ENCODE data around the gene SMOC2. TPM values are rescaled to one million over a fixed set of nuclear protein-coding genes. Genes with fewer than 3 reads are reported as not detected.

The SMOC2 gene
- total RNA-seq, 1 experiment from 2014 or later: 2.1 TPM

DNA sequence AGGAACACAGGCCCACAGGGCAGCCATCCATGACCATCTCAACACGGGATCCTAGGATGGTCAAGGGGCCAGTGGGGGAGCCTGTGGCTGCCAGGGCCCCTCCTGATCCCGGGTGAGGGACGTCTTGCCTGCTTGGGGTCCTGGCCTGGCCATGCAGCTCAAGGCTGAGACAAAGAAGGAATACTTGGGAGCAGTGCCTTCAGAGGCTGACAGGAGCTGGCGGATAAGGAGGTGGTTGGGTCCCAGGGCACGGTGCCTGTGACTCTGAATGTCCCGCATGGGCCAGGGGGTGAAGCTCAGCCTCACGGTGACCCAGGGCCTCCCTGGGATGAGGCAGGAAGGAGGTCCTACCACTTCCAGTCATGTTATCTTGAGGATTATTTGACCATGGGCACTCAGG lies 95.2 kb downstream of the SMOC2 start:
- no peak overlapping the region for H2BK12ac ChIP-seq (ENCODE audit: insufficient read length, low read depth, low read length)
- no peak overlapping the region for H3K27ac ChIP-seq (ENCODE audit: insufficient read length, low read depth, low read length)
- no peaks in the 10 kb centered on the region for H3K79me1 ChIP-seq (ENCODE audit: insufficient read depth, low read depth, low read length, poor library complexity, severe bottlenecking)
- H3K18ac ChIP-seq (ENCODE audit: insufficient read length, low read depth, low read length): no peak overlapping the region
- no peak overlapping the region for H3K4me2 ChIP-seq (ENCODE audit: insufficient read depth, insufficient read length, low read length)
- DNase-seq: no peak
- H3K14ac ChIP-seq (ENCODE audit: insufficient read depth, low read length): peak overlapping the region; percentile 29; the same call in 1 of the 2 replicates
- H4K5ac ChIP-seq (ENCODE audit: insufficient read length, low read depth, low read length): no peak overlapping the region
- no peak overlapping the region for H2BK15ac ChIP-seq (ENCODE audit: low read depth, low read length)
- no peak overlapping the region for H2BK20ac ChIP-seq (ENCODE audit: low read depth, low read length, poor library complexity, severe bottlenecking)
- no peak overlapping the region for H3K9ac ChIP-seq (ENCODE audit: extremely low read depth, insufficient read length, low read length)
- no peaks in the 10 kb centered on the region for H4K20me1 ChIP-seq (ENCODE audit: control insufficient read depth, insufficient read depth, insufficient read length)
- H4K8ac ChIP-seq (replicated peaks; ENCODE audit: insufficient read length, low read depth, low read length): no peak overlapping the region
- no peak overlapping the region for H3K4ac ChIP-seq (ENCODE audit: low read depth, low read length)
- no peaks in the 10 kb centered on the region; a peak in 1 of 5 replicates for H3K9me3 Mint-ChIP-seq
- H3K36me3 Mint-ChIP-seq (ENCODE audit: insufficient read depth in 1 of 3, low read depth in 3 of 3): no peaks in the 10 kb centered on the region; a peak in 1 of 7 replicates
- H2AK5ac ChIP-seq (ENCODE audit: insufficient read length, low read length): no peak overlapping the region
- TF ChIP-seq, protein P1, sequence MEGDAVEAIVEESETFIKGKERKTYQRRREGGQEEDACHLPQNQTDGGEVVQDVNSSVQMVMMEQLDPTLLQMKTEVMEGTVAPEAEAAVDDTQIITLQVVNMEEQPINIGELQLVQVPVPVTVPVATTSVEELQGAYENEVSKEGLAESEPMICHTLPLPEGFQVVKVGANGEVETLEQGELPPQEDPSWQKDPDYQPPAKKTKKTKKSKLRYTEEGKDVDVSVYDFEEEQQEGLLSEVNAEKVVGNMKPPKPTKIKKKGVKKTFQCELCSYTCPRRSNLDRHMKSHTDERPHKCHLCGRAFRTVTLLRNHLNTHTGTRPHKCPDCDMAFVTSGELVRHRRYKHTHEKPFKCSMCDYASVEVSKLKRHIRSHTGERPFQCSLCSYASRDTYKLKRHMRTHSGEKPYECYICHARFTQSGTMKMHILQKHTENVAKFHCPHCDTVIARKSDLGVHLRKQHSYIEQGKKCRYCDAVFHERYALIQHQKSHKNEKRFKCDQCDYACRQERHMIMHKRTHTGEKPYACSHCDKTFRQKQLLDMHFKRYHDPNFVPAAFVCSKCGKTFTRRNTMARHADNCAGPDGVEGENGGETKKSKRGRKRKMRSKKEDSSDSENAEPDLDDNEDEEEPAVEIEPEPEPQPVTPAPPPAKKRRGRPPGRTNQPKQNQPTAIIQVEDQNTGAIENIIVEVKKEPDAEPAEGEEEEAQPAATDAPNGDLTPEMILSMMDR (conservative IDR thresholded peaks at IDR 0.05): no peak
- H3K27me3 ChIP-seq (ENCODE audit: insufficient read depth, low read length): no peaks in the 10 kb centered on the region
- H2BK120ac ChIP-seq (ENCODE audit: low read depth, low read length, poor library complexity, severe bottlenecking): no peak overlapping the region
- no CpG with 5 or more reads among the region's 7 CpGs for WGBS (ENCODE audit: extremely low coverage, insufficient read length, low lambda C conversion rate)
- no peak overlapping the region for H3K56ac ChIP-seq (ENCODE audit: insufficient read length, low read depth, low read length)
- H3K23me2 ChIP-seq (ENCODE audit: insufficient read length, low read depth, low read length, poor library complexity, severe bottlenecking): no peaks in the 10 kb centered on the region
- H3K9me3 ChIP-seq (ENCODE audit: control insufficient read depth, low read depth, low read length): no peaks in the 10 kb centered on the region
- H3K79me2 ChIP-seq (ENCODE audit: insufficient read depth, low read length): no peaks in the 10 kb centered on the region
- H4K91ac ChIP-seq (ENCODE audit: insufficient read length, low read depth, low read length): no peak overlapping the region
- H3K27ac Mint-ChIP-seq: no peak overlapping the region
- no peak overlapping the region for H3K4me3 Mint-ChIP-seq
- H3K23ac ChIP-seq (ENCODE audit: insufficient read length, low read depth, low read length): no peak overlapping the region
- peaks cover 27 to 45% of the 10 kb centered on the region in 2 experiments for H3K4me1 Mint-ChIP-seq
- H2AFZ ChIP-seq (ENCODE audit: low read length): no peak overlapping the region
- H3K4me1 ChIP-seq (ENCODE audit: insufficient read depth, low read length): peaks cover 6% of the 10 kb centered on the region; the same call in 1 of the 2 replicates
- H3T11ph ChIP-seq (ENCODE audit: low read length): no peak overlapping the region
- H3K27me3 Mint-ChIP-seq (ENCODE audit: low read depth): no peaks in the 10 kb centered on the region
- H2BK5ac ChIP-seq (ENCODE audit: insufficient read length, low read length): no peak overlapping the region
